ENCODE data around the gene GGT1. TPM values are rescaled to one million over a fixed set of nuclear protein-coding genes. Genes with fewer than 3 reads are reported as not detected.
"Not testable (repeated sequence)": the region's sequence is repeated elsewhere in the genome, so short reads cannot be mapped to it uniquely, and the experiment has no call there.

The GGT1 gene
- total and polyA plus RNA-seq, 2 experiments from 2014 or later = 17.2 to 20.4 TPM

GRCh38 chr22:24649371-24649770 is 46.4 kb downstream of the GGT1 start:
- not testable (repeated sequence) for H3K4me1 ChIP-seq (ENCODE audit: low read depth); H3K27ac ChIP-seq; H3K36me3 ChIP-seq; H3K9me3 ChIP-seq (ENCODE audit: low read depth); H3K27me3 ChIP-seq; H3K4me3 ChIP-seq; DNase-seq (ENCODE audit: low read depth in 1 of 2, low spot score in 1 of 2)

DNA sequence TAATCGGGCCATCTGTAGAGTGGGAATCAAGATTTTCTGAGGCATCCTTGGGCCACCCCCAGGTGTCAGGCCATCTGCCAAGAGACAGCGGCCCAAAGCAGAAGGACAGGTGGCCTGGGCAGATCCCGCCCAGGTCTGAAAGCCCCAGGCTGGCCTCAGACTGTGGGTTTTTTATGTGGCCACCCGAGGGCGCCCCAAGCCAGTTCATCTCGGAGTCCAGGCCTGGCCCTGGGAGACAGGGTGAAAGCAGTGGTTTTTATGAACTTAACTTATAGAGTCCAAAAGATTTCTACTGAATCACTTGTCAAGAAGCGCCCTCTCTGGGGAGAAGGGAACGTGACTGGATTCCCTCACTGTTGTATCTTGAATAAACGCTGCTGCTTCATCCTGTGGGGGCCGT is 47.9 kb downstream of the GGT1 start:
- H3K4me1 ChIP-seq (ENCODE audit: low read depth); H3K9me3 ChIP-seq (ENCODE audit: low read depth); H3K4me3 ChIP-seq; DNase-seq (ENCODE audit: low read depth in 1 of 2, low spot score in 1 of 2); H3K36me3 ChIP-seq; H3K27me3 ChIP-seq; H3K27ac ChIP-seq: not testable (repeated sequence)

- H3K4me1 ChIP-seq (ENCODE audit: low read depth) = not testable (repeated sequence)
These were observed 62.4 kb downstream of the GGT1 start for GRCh38 chr22:24665395-24665794.

DNA sequence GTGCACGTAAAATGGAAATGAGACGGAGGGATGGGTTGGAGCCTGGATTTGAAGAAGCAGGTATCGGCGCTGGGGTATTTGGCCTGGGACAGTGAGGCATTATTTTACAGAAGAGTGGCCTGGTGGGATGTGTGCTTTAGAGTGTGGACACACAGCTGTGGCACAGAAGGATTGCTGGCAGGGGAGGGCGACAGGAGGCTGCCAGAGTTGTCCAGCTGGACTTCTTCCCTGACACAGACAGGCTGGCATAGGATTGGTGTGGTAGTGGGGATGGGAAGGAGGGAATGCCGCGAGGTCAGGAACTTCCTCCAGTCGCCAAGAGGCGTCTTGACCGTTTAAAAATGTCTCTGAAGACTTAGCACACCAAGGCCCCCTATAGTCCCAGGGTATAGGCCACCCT is 64.9 kb downstream of the GGT1 start:
- H3K4me1 ChIP-seq (ENCODE audit: low read depth); H3K36me3 ChIP-seq; DNase-seq (ENCODE audit: low read depth in 1 of 2, low spot score in 1 of 2); H3K27me3 ChIP-seq; H3K27ac ChIP-seq; H3K4me3 ChIP-seq; H3K9me3 ChIP-seq (ENCODE audit: low read depth): not testable (repeated sequence)

More at GRCh38 chr22:24665395-24665794, 62.4 kb downstream of the GGT1 start:
- H3K36me3 ChIP-seq; H3K4me3 ChIP-seq; H3K27ac ChIP-seq; H3K9me3 ChIP-seq (ENCODE audit: low read depth); H3K27me3 ChIP-seq; DNase-seq (ENCODE audit: low read depth in 1 of 2, low spot score in 1 of 2): not testable (repeated sequence)

DNA sequence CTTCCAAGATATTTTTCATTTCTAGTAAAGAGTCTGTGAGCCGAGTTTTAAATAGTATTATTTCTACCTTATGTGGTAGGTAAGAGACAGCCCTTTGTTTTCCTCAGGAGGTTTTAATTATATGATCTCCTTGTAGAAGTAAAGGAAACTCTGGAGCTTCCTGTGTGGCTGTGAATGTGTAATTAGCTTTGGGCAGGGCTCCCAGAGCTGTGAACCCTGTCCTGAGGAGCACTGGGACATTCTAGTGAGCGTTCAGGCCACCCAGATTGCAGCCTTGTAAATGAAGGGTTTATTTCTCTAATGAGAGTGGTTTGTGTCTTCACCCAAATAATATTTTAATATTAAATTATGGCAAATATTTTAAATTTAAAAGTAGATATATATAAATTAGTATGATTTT is 69.5 kb downstream of the GGT1 start:
- H3K27me3 ChIP-seq; H3K4me3 ChIP-seq; H3K27ac ChIP-seq; DNase-seq (ENCODE audit: low read depth in 1 of 2, low spot score in 1 of 2); H3K4me1 ChIP-seq (ENCODE audit: low read depth); H3K9me3 ChIP-seq (ENCODE audit: low read depth); H3K36me3 ChIP-seq: not testable (repeated sequence)

Other genes starting within 250 kb of the GGT1 start
- 9.1 and 13.7 TPM in 2 replicates for gene ADORA2A, start 175.6 kb upstream of the GGT1 start, total RNA-seq
- gene ADORA2A, start 175.6 kb upstream of the GGT1 start, polyA plus RNA-seq = 4.0 and 5.9 TPM in 2 replicates
- 0.99 and 1.6 TPM in 2 replicates for gene UPB1, start 107.9 kb upstream of the GGT1 start, total RNA-seq
- gene UPB1, start 107.9 kb upstream of the GGT1 start, polyA plus RNA-seq = 1.8 and 4.0 TPM in 2 replicates
- 73.9 and 106 TPM in 2 replicates for gene GUCD1, start 48.1 kb upstream of the GGT1 start, total RNA-seq
- 68.8 and 69.8 TPM in 2 replicates for gene GUCD1, start 48.1 kb upstream of the GGT1 start, polyA plus RNA-seq
- 222 and 290 TPM in 2 replicates for gene SNRPD3, start 47.2 kb upstream of the GGT1 start, total RNA-seq
- gene SNRPD3, start 47.2 kb upstream of the GGT1 start, polyA plus RNA-seq = 119 and 125 TPM in 2 replicates
- gene LRRC75B, start 10.1 kb upstream of the GGT1 start, total RNA-seq = 33.0 and 42.4 TPM in 2 replicates
- 48.4 and 58.5 TPM in 2 replicates for gene LRRC75B, start 10.1 kb upstream of the GGT1 start, polyA plus RNA-seq
- not detected in 2 replicates for gene PIWIL3, start 171.5 kb downstream of the GGT1 start, total RNA-seq
- not detected in 2 replicates for gene PIWIL3, start 171.5 kb downstream of the GGT1 start, polyA plus RNA-seq
- 0.25 and 0.39 TPM in 2 replicates for gene SGSM1, start 203.0 kb downstream of the GGT1 start, total RNA-seq
- not detected in 2 replicates for gene SGSM1, start 203.0 kb downstream of the GGT1 start, polyA plus RNA-seq